Activated naive CD4-positive, alpha-beta T cell treated with Interleukin-2 at 50 U/mL for 16 hours (primary cell): ENCODE results near the gene LYRM2.

Source experiments
- DNase-seq: peaks from one replicate; pipeline ENCODE4 v3.0.0-alpha.2; 2020

The LYRM2 gene

GRCh38 chr6:89638320-89639195 is at the start of gene LYRM2:
Gene LYRM2, minus strand, starts transcription at chr6:89638747. Its CDS starts 31 bp downstream, at chr6:89638716.
- DNase-seq: peak; percentile 93

- no peak for DNase-seq
Observed at GRCh38 chr6:89688328-89688727, 49.8 kb upstream of the LYRM2 start.

GRCh38 chr6:89685311-89685710 is 46.8 kb upstream of the LYRM2 start:
- no peak for DNase-seq

- no peak for DNase-seq
Observed at GRCh38 chr6:89682991-89683390, 44.4 kb upstream of the LYRM2 start.

GRCh38 chr6:89681983-89682564 is 43.5 kb upstream of the LYRM2 start:
- no peak for DNase-seq

GRCh38 chr6:89680551-89680950 is 42.0 kb upstream of the LYRM2 start:
- no peak for DNase-seq

- no peak for DNase-seq
Observed at GRCh38 chr6:89680150-89680549, 41.6 kb upstream of the LYRM2 start.

GRCh38 chr6:89679215-89680120 is 40.9 kb upstream of the LYRM2 start:
- DNase-seq: no peak

GRCh38 chr6:89678531-89678930 is 40.0 kb upstream of the LYRM2 start:
- no peak for DNase-seq

- DNase-seq: no peak
Observed at GRCh38 chr6:89675949-89676748, 37.6 kb upstream of the LYRM2 start.

- no peak for DNase-seq
Observed at GRCh38 chr6:89670935-89671565, 32.5 kb upstream of the LYRM2 start.

GRCh38 chr6:89669002-89669401 is 30.5 kb upstream of the LYRM2 start:
- no peak for DNase-seq

- DNase-seq: no peak
Observed at GRCh38 chr6:89667872-89668556, 29.5 kb upstream of the LYRM2 start.

GRCh38 chr6:89662659-89663223 is 24.2 kb upstream of the LYRM2 start:
- no peak for DNase-seq

GRCh38 chr6:89661559-89661958 is 23.0 kb upstream of the LYRM2 start:
- DNase-seq: no peak

- DNase-seq: no peak
Observed at GRCh38 chr6:89660981-89661380, 22.4 kb upstream of the LYRM2 start.

GRCh38 chr6:89657445-89658158 is 19.1 kb upstream of the LYRM2 start:
- no peak for DNase-seq

- DNase-seq: no peak
Observed at GRCh38 chr6:89655122-89655521, 16.6 kb upstream of the LYRM2 start.

GRCh38 chr6:89650579-89650978 is 12.0 kb upstream of the LYRM2 start:
- DNase-seq: no peak

- no peak for DNase-seq
Observed at GRCh38 chr6:89649682-89650081, 11.1 kb upstream of the LYRM2 start.
